Muscle layer of colon (tissue), 2 donors: ENCODE results near the gene EEF1AKMT2.

Experiments
- H3K27ac ChIP-seq: one replicate; pipeline ENCODE4 v1.7.0; 2013; ENCODE audit warnings: low read depth, mild to moderate bottlenecking, low read length, moderate library complexity
- H3K27me3 ChIP-seq, 2 donors: one replicate each; pipeline ENCODE4 v1.7.0; 2013; ENCODE audit warnings: low read length in 2 of 2, mild to moderate bottlenecking in 2 of 2; ENCODE audit not compliant: insufficient read depth in 2 of 2, control insufficient read depth in 1 of 2
- H3K36me3 ChIP-seq: one replicate; pipeline ENCODE4 v1.7.0; 2013; ENCODE audit warnings: mild to moderate bottlenecking, low read length; ENCODE audit not compliant: insufficient read depth
- H3K4me1 ChIP-seq: one replicate; pipeline ENCODE4 v1.7.0; 2013; ENCODE audit warnings: mild to moderate bottlenecking, low read length; ENCODE audit not compliant: insufficient read depth
- H3K4me3 ChIP-seq, 2 donors: one replicate each; pipeline ENCODE4 v1.7.0; 2013; ENCODE audit warnings: low read length in 2 of 2, low read depth in 1 of 2, mild to moderate bottlenecking in 1 of 2, moderate library complexity in 1 of 2
- H3K9ac ChIP-seq: one replicate; pipeline ENCODE4 v1.7.0; 2013; ENCODE audit warnings: low read length
- H3K9me3 ChIP-seq: one replicate; pipeline ENCODE4 v1.7.0; 2013; ENCODE audit warnings: mild to moderate bottlenecking, low read length
- donor health status: abdominal sarcoma.
- donor health status: Adenocarcinoma of cecum.

Gene EEF1AKMT2

GRCh38 chr10:124735491-124736286 is 56.0 kb downstream of the EEF1AKMT2 start:
- Histone ChIP-seq H3K27ac (peak overlapping the region; percentile 79), H3K4me1 (peaks cover 98% of the 10 kb centered on the region), H3K9me3 (no peaks in the 10 kb centered on the region), H3K27me3 (no peaks in the 10 kb centered on the region), H3K4me3 (peak overlapping the region in 1 of 2 donors; percentile 38), H3K36me3 (no peaks in the 10 kb centered on the region), H3K9ac (no peak overlapping the region)

GRCh38 chr10:124734311-124735166 is 57.1 kb downstream of the EEF1AKMT2 start:
- Histone ChIP-seq H3K4me3 (no peak overlapping the region), H3K27ac (peak overlapping the region; percentile 79), H3K9me3 (no peaks in the 10 kb centered on the region), H3K36me3 (no peaks in the 10 kb centered on the region), H3K9ac (no peak overlapping the region), H3K4me1 (peaks cover 94% of the 10 kb centered on the region), H3K27me3 (no peaks in the 10 kb centered on the region)

GRCh38 chr10:124733571-124734245 is 58.0 kb downstream of the EEF1AKMT2 start:
- no peaks in the 10 kb centered on the region for H3K27me3 ChIP-seq
- peak overlapping the region in 1 of 2 donors; percentile 25 for H3K4me3 ChIP-seq
- H3K9me3 ChIP-seq, result no peaks in the 10 kb centered on the region
- H3K36me3 ChIP-seq, result no peaks in the 10 kb centered on the region
- H3K4me1 ChIP-seq, result peaks cover 94% of the 10 kb centered on the region
- H3K27ac ChIP-seq, result peak overlapping the region; percentile 86
- peak overlapping the region; percentile 35 for H3K9ac ChIP-seq

- H3K36me3 ChIP-seq, result no peaks in the 10 kb centered on the region
- no peaks in the 10 kb centered on the region for H3K27me3 ChIP-seq
- H3K27ac ChIP-seq, result peak overlapping the region; percentile 86
- H3K4me1 ChIP-seq, result peaks cover 94% of the 10 kb centered on the region
- H3K4me3 ChIP-seq, result peak overlapping the region; percentile 11 to 25
- H3K9me3 ChIP-seq, result no peaks in the 10 kb centered on the region
- peak overlapping the region; percentile 35 for H3K9ac ChIP-seq
Measured at GRCh38 chr10:124732931-124733570, 58.6 kb downstream of the EEF1AKMT2 start.

- H3K9ac ChIP-seq, result no peak overlapping the region
- H3K36me3 ChIP-seq, result no peaks in the 10 kb centered on the region
- H3K9me3 ChIP-seq, result no peaks in the 10 kb centered on the region
- no peak overlapping the region for H3K4me3 ChIP-seq
- H3K4me1 ChIP-seq, result peaks cover 87% of the 10 kb centered on the region
- H3K27me3 ChIP-seq, result no peaks in the 10 kb centered on the region
- no peak overlapping the region for H3K27ac ChIP-seq
Measured at GRCh38 chr10:124731551-124731950, 60.1 kb downstream of the EEF1AKMT2 start.

GRCh38 chr10:124730790-124731189 is 60.9 kb downstream of the EEF1AKMT2 start:
- no peak overlapping the region for H3K9ac ChIP-seq
- no peaks in the 10 kb centered on the region for H3K9me3 ChIP-seq
- H3K27me3 ChIP-seq, result no peaks in the 10 kb centered on the region
- no peak overlapping the region for H3K4me3 ChIP-seq
- no peaks in the 10 kb centered on the region for H3K36me3 ChIP-seq
- peaks cover 86% of the 10 kb centered on the region for H3K4me1 ChIP-seq
- H3K27ac ChIP-seq, result no peak overlapping the region

- Histone ChIP-seq H3K4me1 (peaks cover 80% of the 10 kb centered on the region), H3K4me3 (no peak overlapping the region), H3K27me3 (no peaks in the 10 kb centered on the region), H3K9ac (no peak overlapping the region), H3K9me3 (no peaks in the 10 kb centered on the region), H3K36me3 (no peaks in the 10 kb centered on the region), H3K27ac (no peak overlapping the region)
Measured at GRCh38 chr10:124728830-124729661, 62.6 kb downstream of the EEF1AKMT2 start.

- no peak overlapping the region for H3K9ac ChIP-seq
- peaks cover 80% of the 10 kb centered on the region for H3K4me1 ChIP-seq
- H3K9me3 ChIP-seq, result no peaks in the 10 kb centered on the region
- H3K27ac ChIP-seq, result no peak overlapping the region
- no peaks in the 10 kb centered on the region for H3K27me3 ChIP-seq
- H3K4me3 ChIP-seq, result no peak overlapping the region
- H3K36me3 ChIP-seq, result no peaks in the 10 kb centered on the region
Measured at GRCh38 chr10:124728071-124728829, 63.4 kb downstream of the EEF1AKMT2 start.

GRCh38 chr10:124727361-124727960 is 64.2 kb downstream of the EEF1AKMT2 start:
- Histone ChIP-seq H3K27ac (no peak overlapping the region), H3K36me3 (no peaks in the 10 kb centered on the region), H3K9me3 (no peaks in the 10 kb centered on the region), H3K4me1 (peaks cover 80% of the 10 kb centered on the region), H3K4me3 (no peak overlapping the region), H3K9ac (no peak overlapping the region), H3K27me3 (no peaks in the 10 kb centered on the region)
